HG03342 (cell line): ENCODE data around the gene SUGCT.

Experiments used
- ATAC-seq: cut with Tn5 transposase; IDR thresholded peaks from one replicate; pipeline ENCODE4 v1.9.1; 2021; ENCODE audit warnings: mild to moderate bottlenecking, moderate library complexity; ENCODE audit not compliant: unreplicated experiment

SUGCT gene

GRCh38 chr7:40704172-40704571, 569.4 kb downstream of the SUGCT start:
- ATAC-seq, result no peak

GRCh38 chr7:40706829-40707228, 572.0 kb downstream of the SUGCT start:
- no peak for ATAC-seq

- no peak for ATAC-seq
Measured at GRCh38 chr7:40709062-40709964, 574.5 kb downstream of the SUGCT start.

GRCh38 chr7:40711706-40712105, 576.9 kb downstream of the SUGCT start:
- no peak for ATAC-seq

- no peak for ATAC-seq
Measured at GRCh38 chr7:40714363-40715052, 579.7 kb downstream of the SUGCT start.

GRCh38 chr7:40715053-40715430, 580.2 kb downstream of the SUGCT start:
- ATAC-seq, result no peak

- ATAC-seq, result no peak
Measured at GRCh38 chr7:40716052-40716451, 581.2 kb downstream of the SUGCT start.

- ATAC-seq, result peak; percentile 68
Measured at GRCh38 chr7:40717242-40717641, 582.4 kb downstream of the SUGCT start.

GRCh38 chr7:40720416-40720815, 585.6 kb downstream of the SUGCT start:
- ATAC-seq, result no peak

- no peak for ATAC-seq
Measured at GRCh38 chr7:40721342-40721949, 586.6 kb downstream of the SUGCT start.

- no peak for ATAC-seq
Measured at GRCh38 chr7:40722242-40722641, 587.4 kb downstream of the SUGCT start.

- ATAC-seq, result no peak
Measured at GRCh38 chr7:40723829-40724228, 589.0 kb downstream of the SUGCT start.

GRCh38 chr7:40726559-40726958, 591.8 kb downstream of the SUGCT start:
- no peak for ATAC-seq

- ATAC-seq, result no peak
Measured at GRCh38 chr7:40733114-40733513, 598.3 kb downstream of the SUGCT start.

- no peak for ATAC-seq
Measured at GRCh38 chr7:40733578-40733977, 598.8 kb downstream of the SUGCT start.

GRCh38 chr7:40739257-40739656, 604.5 kb downstream of the SUGCT start:
- no peak for ATAC-seq

GRCh38 chr7:40742270-40742669, 607.5 kb downstream of the SUGCT start:
- ATAC-seq, result no peak

GRCh38 chr7:40746841-40747556, 612.2 kb downstream of the SUGCT start:
- no peak for ATAC-seq

- ATAC-seq, result no peak
Measured at GRCh38 chr7:40747856-40748255, 613.1 kb downstream of the SUGCT start.

GRCh38 chr7:40749877-40750276, 615.1 kb downstream of the SUGCT start:
- no peak for ATAC-seq

- ATAC-seq, result no peak
Measured at GRCh38 chr7:40753455-40753854, 618.6 kb downstream of the SUGCT start.
